Left lung (tissue), 10 donors: ENCODE measurements around the gene TMTC2. TPM values are rescaled to one million over a fixed set of nuclear protein-coding genes. Genes with fewer than 3 reads are reported as not detected.

Experiments
- ATAC-seq: fragments of 200-7000 bp; cut with Tn5 transposase; one replicate; pipeline ENCODE4 v1.9.1; 2020; ENCODE audit warnings: moderate library complexity
- DNase-seq, 4 donors: peaks; one replicate each; pipeline ENCODE4 v3.0.0-alpha.2; 2013 to 2020
- H3K27ac ChIP-seq, 2 donors: fragments of 200-600 bp; sonication (generic) in 1 of 2; one replicate each; pipeline versions ENCODE4 v1.5.0 to v1.8.0; 2020 to 2021
- H3K27me3 ChIP-seq, 2 donors: fragments of 200-600 bp; sonication (generic) in 1 of 2; one replicate each; pipeline versions ENCODE4 v1.5.0 to v1.8.0; 2020 to 2021
- H3K36me3 ChIP-seq, 2 donors: fragments of 200-600 bp; sonication (generic) in 1 of 2; one replicate each; pipeline versions ENCODE4 v1.5.0 to v1.8.0; 2020 to 2021
- H3K4me1 ChIP-seq, 2 donors: fragments of 200-600 bp; one replicate each; pipeline ENCODE4 v1.8.0; 2021
- H3K4me3 ChIP-seq, 2 donors: fragments of 200-600 bp; sonication (generic) in 1 of 2; one replicate each; pipeline versions ENCODE4 v1.5.0 to v1.8.0; 2020 to 2021; ENCODE audit warnings: mild to moderate bottlenecking in 1 of 2
- H3K9me3 ChIP-seq, 2 donors: fragments of 200-600 bp; sonication (generic) in 1 of 2; one replicate each; pipeline versions ENCODE4 v1.5.0 to v1.8.0; 2020 to 2021
- intact Hi-C, 2 donors: fragments of 100-400 bp; cut with DNase I; formaldehyde crosslinking; loops; one replicate each; pipeline versions ENCODE4 v1.11.2 to v1.14.2; 2022
- polyA plus RNA-seq, 6 donors: library from polyadenylated mRNA; unstranded; fragments of 120-200 nt; gene quantifications; one replicate each; pipeline ENCODE4 v1.2.1, GENCODE V29; 2013; ENCODE audit not compliant: insufficient read length in 6 of 6
- total RNA-seq, 2 donors: library from RNA; stranded (reverse); fragmentation: NEBNext Ultra II Directional; extraction: Animal tissue kit (Norgen Biotek cat#: 25700); gene quantifications; one replicate each; pipeline ENCODE4 v1.2.1, GENCODE V29; 2021
- TF ChIP-seq, protein P1 (sequence below), 2 donors: fragments of 200-600 bp; sonication (generic) in 1 of 2; IDR thresholded peaks; one replicate each; pipeline versions ENCODE4 v1.5.0 to v1.8.0; 2021; ENCODE audit warnings: antibody characterized with exemption in 2 of 2
- donor health status: DM: no; HTN: yes; CAD: no.
- donor health status: DM: no; HTN: no; CAD: no.

TMTC2 gene
- total and polyA plus RNA-seq, 8 donors, result 17.2 to 46.1 (median 39.3) TPM

DNA sequence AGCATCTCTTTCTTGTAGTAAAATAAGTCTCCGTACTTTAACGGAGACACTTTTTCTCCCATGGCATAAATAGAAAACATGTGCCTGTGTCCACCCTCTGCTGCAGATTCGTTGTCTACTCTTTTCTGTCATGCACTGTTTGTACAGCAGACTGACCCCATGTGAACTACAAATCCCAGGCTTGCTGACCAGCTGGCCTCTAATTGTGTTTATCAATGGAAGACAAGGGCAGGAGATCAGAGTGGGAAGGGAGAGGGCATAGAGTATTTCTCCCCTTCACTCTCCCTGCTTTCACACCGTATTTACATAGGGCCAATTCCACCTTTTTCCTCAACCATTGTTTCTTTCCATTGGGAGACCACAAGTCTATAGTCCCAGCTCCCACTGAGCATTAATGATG, 31.0 kb upstream of the TMTC2 start:
- no peaks in the 10 kb centered on the region for H3K4me1 ChIP-seq
- intact Hi-C loops, result no loop called here
- no peaks in the 10 kb centered on the region for H3K27me3 ChIP-seq
- DNase-seq (no peak), ATAC-seq (no peak)
- TF ChIP-seq, protein P1, sequence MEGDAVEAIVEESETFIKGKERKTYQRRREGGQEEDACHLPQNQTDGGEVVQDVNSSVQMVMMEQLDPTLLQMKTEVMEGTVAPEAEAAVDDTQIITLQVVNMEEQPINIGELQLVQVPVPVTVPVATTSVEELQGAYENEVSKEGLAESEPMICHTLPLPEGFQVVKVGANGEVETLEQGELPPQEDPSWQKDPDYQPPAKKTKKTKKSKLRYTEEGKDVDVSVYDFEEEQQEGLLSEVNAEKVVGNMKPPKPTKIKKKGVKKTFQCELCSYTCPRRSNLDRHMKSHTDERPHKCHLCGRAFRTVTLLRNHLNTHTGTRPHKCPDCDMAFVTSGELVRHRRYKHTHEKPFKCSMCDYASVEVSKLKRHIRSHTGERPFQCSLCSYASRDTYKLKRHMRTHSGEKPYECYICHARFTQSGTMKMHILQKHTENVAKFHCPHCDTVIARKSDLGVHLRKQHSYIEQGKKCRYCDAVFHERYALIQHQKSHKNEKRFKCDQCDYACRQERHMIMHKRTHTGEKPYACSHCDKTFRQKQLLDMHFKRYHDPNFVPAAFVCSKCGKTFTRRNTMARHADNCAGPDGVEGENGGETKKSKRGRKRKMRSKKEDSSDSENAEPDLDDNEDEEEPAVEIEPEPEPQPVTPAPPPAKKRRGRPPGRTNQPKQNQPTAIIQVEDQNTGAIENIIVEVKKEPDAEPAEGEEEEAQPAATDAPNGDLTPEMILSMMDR (IDR thresholded peaks at IDR 0.05), result no peak
- peaks cover 0 to 4% of the 10 kb centered on the region in 2 donors for H3K9me3 ChIP-seq
- no peaks in the 10 kb centered on the region for H3K36me3 ChIP-seq
- no peak overlapping the region for H3K27ac ChIP-seq
- no peak overlapping the region for H3K4me3 ChIP-seq

DNA sequence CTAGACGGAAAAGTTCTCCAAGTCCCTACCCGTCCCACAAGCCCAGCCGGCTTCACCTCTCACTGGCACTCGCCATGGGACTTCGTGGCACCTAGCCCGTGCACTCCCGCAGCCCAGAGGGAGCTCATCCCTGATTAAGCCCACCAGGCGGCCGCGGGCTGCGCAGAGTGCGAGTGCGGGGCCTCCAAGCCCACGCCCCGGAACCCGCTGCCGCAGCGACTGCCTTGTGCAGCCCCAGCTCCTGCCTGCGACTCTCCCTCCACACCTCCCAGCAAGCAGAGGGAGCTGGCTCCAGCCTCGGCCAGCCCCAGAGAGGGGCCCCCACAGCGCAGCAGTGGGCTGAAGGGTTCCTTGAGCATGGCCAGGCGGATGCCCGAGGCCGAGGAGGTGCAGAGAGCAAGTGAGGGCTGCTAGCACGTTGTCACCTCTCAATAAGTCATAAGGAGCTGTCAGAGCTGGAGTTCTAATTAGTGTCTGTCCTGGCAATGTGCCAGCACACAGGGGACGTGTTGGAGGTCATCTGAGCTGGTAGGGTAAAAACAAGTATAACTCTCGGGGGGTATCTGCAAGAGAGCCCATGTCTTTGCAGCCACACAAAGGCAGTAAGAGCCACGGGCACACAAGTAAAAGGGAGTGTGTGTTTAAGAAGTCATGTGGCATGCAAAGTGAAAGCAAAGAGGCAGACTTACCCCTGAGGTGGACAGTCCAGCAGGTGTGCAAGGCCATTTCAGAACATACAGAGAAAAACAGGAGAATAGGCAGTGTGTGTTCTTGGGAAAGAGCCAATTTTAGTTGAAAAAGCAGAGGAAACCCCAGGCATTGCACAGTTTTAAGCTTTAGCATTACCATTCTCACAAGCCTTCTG, 27.1 kb upstream of the TMTC2 start:
- H3K27me3 ChIP-seq, result no peaks in the 10 kb centered on the region
- DNase-seq (peak in 1 of 4 donors; percentile 74), ATAC-seq (no peak)
- TF ChIP-seq, protein P1 (IDR thresholded peaks at IDR 0.05), result no peak
- intact Hi-C loops, result no loop called here
- H3K9me3 ChIP-seq, result peaks cover 0 to 4% of the 10 kb centered on the region in 2 donors
- no peaks in the 10 kb centered on the region for H3K4me1 ChIP-seq
- no peak overlapping the region for H3K4me3 ChIP-seq
- H3K36me3 ChIP-seq, result no peaks in the 10 kb centered on the region
- H3K27ac ChIP-seq, result no peak overlapping the region

DNA sequence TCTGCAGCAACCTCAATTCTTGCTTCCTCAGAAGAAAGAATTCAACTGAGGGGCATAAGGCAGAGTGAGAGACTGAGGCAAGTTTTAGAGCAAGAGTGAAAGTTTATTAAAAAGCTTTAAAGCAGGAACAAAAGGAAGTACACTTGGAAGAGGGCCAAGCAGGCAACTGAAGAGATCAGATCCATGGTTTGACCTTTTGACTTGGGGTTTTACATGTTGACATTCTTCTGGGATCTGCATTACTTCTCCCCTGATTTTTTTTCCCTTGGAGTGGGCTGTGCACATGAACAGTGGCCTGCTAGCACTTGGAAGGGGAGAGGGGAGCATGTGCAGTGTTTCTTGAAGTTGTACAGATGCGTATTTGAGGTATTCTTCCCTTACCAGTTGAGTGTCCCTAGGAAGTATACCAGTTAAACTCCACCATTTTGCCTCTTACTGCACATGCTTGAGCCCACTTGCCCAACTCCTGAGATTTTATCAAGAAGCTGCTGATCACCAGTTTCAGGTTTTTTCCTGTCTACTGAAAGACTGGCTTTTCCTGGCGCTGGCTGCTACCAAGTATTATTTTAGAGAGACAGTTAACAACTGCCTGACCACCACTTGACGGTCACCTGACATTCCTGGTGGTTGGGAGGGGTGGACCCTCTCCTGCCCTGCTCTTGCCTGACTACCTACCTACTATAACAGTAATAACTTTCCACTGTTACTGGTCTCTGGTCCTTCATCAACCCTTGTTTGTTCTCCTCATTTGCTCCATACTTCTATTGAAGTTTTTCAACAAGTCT, 26.0 kb upstream of the TMTC2 start:
- H3K4me1 ChIP-seq, result no peaks in the 10 kb centered on the region
- intact Hi-C loops, result no loop called here
- H3K27me3 ChIP-seq, result no peaks in the 10 kb centered on the region
- no peaks in the 10 kb centered on the region for H3K36me3 ChIP-seq
- DNase-seq, result no peak
- H3K27ac ChIP-seq, result no peak overlapping the region
- H3K4me3 ChIP-seq, result no peak overlapping the region
- no peak for ATAC-seq
- peaks cover 0 to 4% of the 10 kb centered on the region in 2 donors for H3K9me3 ChIP-seq
- TF ChIP-seq, protein P1 (IDR thresholded peaks at IDR 0.05), result no peak

DNA sequence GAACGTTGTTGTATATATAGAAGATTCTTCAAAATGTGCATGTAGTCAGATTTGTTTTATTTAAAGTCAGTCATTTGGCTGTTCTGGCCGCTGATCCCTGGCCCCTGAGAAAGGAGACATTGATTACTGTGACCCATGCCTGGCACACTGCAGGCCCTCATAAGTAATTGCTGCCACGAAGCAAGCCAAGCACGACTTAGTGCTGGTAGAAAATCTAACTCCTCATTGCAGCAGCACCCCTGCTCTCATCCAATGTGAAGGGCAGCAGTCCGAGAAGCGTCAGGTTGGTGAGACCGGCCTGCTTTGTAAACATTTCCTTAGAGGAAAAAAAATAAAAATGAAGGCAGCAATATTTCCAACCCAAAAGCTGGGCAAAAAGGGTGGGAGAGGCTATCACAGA, 22.8 kb upstream of the TMTC2 start:
- TF ChIP-seq, protein P1 (IDR thresholded peaks at IDR 0.05), result no peak
- H3K4me1 ChIP-seq, result no peaks in the 10 kb centered on the region
- no peak overlapping the region for H3K4me3 ChIP-seq
- H3K27me3 ChIP-seq, result no peaks in the 10 kb centered on the region
- H3K36me3 ChIP-seq, result no peaks in the 10 kb centered on the region
- H3K27ac ChIP-seq, result no peak overlapping the region
- DNase-seq (no peak), ATAC-seq (no peak)
- intact Hi-C loops, result no loop called here
- H3K9me3 ChIP-seq, result peaks cover 0 to 4% of the 10 kb centered on the region in 2 donors
